Nephron (organoid): ENCODE data around the gene DHX32.

Source experiments
- H3K27ac Mint-ChIP-seq, 3 experiments: 2 replicates each; pipeline ENCODE4 v1.8.0; 2020; ENCODE audit warnings: mixed read lengths in 3 of 3, mild to moderate bottlenecking in 2 of 3, moderate library complexity in 1 of 3
- H3K27me3 Mint-ChIP-seq: 2 replicates; pipeline ENCODE4 v1.8.0; 2021; ENCODE audit warnings: low read depth, mild to moderate bottlenecking, moderate library complexity, mixed read lengths
- H3K36me3 Mint-ChIP-seq: 2 replicates; pipeline ENCODE4 v1.8.0; 2020; ENCODE audit warnings: low read depth, mixed read lengths
- H3K4me1 Mint-ChIP-seq: 2 replicates; pipeline ENCODE4 v1.8.0; 2020; ENCODE audit warnings: mixed read lengths
- H3K4me3 Mint-ChIP-seq, 3 experiments: 2 replicates each; pipeline ENCODE4 v1.8.0; 2020; ENCODE audit warnings: mild to moderate bottlenecking in 3 of 3, mixed read lengths in 3 of 3, moderate library complexity in 2 of 3
- H3K9me3 Mint-ChIP-seq: 2 replicates; pipeline ENCODE4 v1.8.0; 2020; ENCODE audit warnings: mixed read lengths
- TF ChIP-seq, protein P1 (sequence below), 3 experiments: fragments of 200-600 bp; sonication (generic); IDR thresholded peaks; one replicate each; pipeline ENCODE4 v1.5.0; 2021; ENCODE audit warnings: antibody characterized with exemption in 3 of 3; ENCODE audit not compliant: unreplicated experiment in 3 of 3

The DHX32 gene

DNA sequence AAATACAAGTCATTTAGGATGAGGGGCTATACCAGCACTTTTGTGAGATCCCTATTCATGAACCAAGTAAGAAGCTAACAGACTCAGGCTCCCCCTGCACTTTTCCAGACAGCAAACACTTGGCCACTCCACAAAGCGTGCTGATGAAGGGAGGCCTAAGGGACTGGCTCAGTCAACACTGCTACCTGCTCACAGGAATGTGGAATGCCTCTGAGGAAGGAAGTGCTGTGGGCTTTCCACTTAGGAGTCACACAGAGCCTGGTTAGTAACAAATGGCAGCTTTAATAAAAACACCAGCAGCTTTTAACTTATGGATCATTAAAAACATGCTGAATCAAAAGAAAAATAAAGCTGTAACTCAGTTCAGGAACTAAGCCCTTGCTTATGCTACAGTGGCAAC lies 73.0 kb downstream of the DHX32 start:
- Mint-ChIP-seq H3K36me3 (peaks cover 50% of the 10 kb centered on the region), H3K9me3 (no peaks in the 10 kb centered on the region), H3K4me3 (no peak overlapping the region), H3K27ac (no peak overlapping the region), H3K4me1 (peaks cover 4% of the 10 kb centered on the region), H3K27me3 (no peaks in the 10 kb centered on the region)
- TF ChIP-seq, protein P1, sequence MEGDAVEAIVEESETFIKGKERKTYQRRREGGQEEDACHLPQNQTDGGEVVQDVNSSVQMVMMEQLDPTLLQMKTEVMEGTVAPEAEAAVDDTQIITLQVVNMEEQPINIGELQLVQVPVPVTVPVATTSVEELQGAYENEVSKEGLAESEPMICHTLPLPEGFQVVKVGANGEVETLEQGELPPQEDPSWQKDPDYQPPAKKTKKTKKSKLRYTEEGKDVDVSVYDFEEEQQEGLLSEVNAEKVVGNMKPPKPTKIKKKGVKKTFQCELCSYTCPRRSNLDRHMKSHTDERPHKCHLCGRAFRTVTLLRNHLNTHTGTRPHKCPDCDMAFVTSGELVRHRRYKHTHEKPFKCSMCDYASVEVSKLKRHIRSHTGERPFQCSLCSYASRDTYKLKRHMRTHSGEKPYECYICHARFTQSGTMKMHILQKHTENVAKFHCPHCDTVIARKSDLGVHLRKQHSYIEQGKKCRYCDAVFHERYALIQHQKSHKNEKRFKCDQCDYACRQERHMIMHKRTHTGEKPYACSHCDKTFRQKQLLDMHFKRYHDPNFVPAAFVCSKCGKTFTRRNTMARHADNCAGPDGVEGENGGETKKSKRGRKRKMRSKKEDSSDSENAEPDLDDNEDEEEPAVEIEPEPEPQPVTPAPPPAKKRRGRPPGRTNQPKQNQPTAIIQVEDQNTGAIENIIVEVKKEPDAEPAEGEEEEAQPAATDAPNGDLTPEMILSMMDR (IDR thresholded peaks at IDR 0.05; ENCODE audit: unreplicated experiment in 3 of 3), result no peak

- TF ChIP-seq, protein P1 (IDR thresholded peaks at IDR 0.05; ENCODE audit: unreplicated experiment in 3 of 3), result no peak
- peaks cover 4% of the 10 kb centered on the region for H3K4me1 Mint-ChIP-seq
- H3K4me3 Mint-ChIP-seq, result no peak overlapping the region
- peaks cover 43% of the 10 kb centered on the region for H3K36me3 Mint-ChIP-seq
- no peaks in the 10 kb centered on the region for H3K27me3 Mint-ChIP-seq
- H3K9me3 Mint-ChIP-seq, result no peaks in the 10 kb centered on the region
- no peak overlapping the region for H3K27ac Mint-ChIP-seq
Measured at GRCh38 chr10:125802739-125803138, 78.4 kb downstream of the DHX32 start.

GRCh38 chr10:125802131-125802530 lies 79.0 kb downstream of the DHX32 start:
- peaks cover 41% of the 10 kb centered on the region for H3K36me3 Mint-ChIP-seq
- no peaks in the 10 kb centered on the region for H3K27me3 Mint-ChIP-seq
- no peaks in the 10 kb centered on the region for H3K9me3 Mint-ChIP-seq
- H3K27ac Mint-ChIP-seq, result no peak overlapping the region
- H3K4me1 Mint-ChIP-seq, result peaks cover 4% of the 10 kb centered on the region
- TF ChIP-seq, protein P1 (IDR thresholded peaks at IDR 0.05; ENCODE audit: unreplicated experiment in 3 of 3), result no peak
- H3K4me3 Mint-ChIP-seq, result no peak overlapping the region

GRCh38 chr10:125801574-125801973 lies 79.5 kb downstream of the DHX32 start:
- TF ChIP-seq, protein P1 (IDR thresholded peaks at IDR 0.05; ENCODE audit: unreplicated experiment in 3 of 3), result no peak

DNA sequence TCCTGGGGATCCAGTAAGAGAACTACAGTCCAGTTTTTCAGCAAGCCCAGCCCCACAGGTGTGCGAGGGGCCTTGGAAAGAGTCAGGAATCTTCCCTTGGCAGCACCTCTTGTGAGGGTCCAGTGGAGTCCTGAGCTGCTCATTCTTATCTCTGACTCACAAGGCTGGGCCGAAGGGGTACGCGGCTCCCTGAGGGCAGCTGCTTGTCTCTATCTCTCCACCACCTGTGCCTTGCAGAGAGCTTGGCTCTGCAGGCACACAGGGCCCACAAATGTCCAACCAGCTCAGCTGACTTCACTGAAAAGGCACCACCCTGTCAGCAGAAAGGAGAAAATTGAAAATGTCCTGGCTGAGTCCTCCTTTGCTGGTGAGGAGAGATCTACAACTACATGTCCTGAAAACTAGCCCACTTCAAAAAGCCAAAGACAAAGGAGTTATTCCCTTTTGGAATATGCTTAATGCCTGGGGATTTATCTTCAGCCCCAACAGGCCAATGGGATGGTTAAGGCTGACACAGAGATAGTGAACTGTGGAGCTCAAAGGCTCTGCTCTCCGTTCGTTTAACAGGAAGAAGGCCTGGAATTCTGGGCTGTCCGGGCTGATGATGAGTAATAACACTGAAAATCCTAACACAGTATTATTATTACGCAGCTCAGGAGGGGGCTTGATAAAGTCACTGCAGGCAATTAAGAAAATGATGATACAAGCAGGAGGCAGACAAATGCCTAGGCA lies 81.5 kb downstream of the DHX32 start:
- peaks cover 32% of the 10 kb centered on the region for H3K36me3 Mint-ChIP-seq
- TF ChIP-seq, protein P1 (IDR thresholded peaks at IDR 0.05; ENCODE audit: unreplicated experiment in 3 of 3), result no peak
- H3K27me3 Mint-ChIP-seq, result no peaks in the 10 kb centered on the region
- H3K4me1 Mint-ChIP-seq, result no peaks in the 10 kb centered on the region
- no peaks in the 10 kb centered on the region for H3K9me3 Mint-ChIP-seq
- H3K4me3 Mint-ChIP-seq, result no peak overlapping the region
- no peak overlapping the region for H3K27ac Mint-ChIP-seq

More at GRCh38 chr10:125801574-125801973, 79.5 kb downstream of the DHX32 start:
- no peaks in the 10 kb centered on the region for H3K27me3 Mint-ChIP-seq
- no peaks in the 10 kb centered on the region for H3K9me3 Mint-ChIP-seq
- H3K27ac Mint-ChIP-seq, result no peak overlapping the region
- peaks cover 4% of the 10 kb centered on the region for H3K4me1 Mint-ChIP-seq
- no peak overlapping the region for H3K4me3 Mint-ChIP-seq
- H3K36me3 Mint-ChIP-seq, result peaks cover 38% of the 10 kb centered on the region
